ENCODE data around the gene TRAP1. TPM values are rescaled to one million over a fixed set of nuclear protein-coding genes. Genes with fewer than 3 reads are reported as not detected.
A peak's percentile ranks its signal among the peaks of the same experiment; 100 is the strongest.
"Not testable (repeated sequence)": the region's sequence is repeated elsewhere in the genome, so short reads cannot be mapped to it uniquely, and the experiment has no call there.

Gene TRAP1
- total and polyA plus RNA-seq, 12 donors, result 59.8 to 113 (median 87.9) TPM

- H3K4me1 ChIP-seq (replicated peaks in 1 of 2), result no peaks in the 10 kb centered on the region
- no peaks in the 10 kb centered on the region for H3K27me3 ChIP-seq
- no peak overlapping the region for H3K4me3 ChIP-seq
- intact Hi-C loops (cut with DNase I), result no loop called here
- DNase-seq, result no peak
- peaks cover 0 to 62% of the 10 kb centered on the region in 2 donors for H3K36me3 ChIP-seq (replicated peaks in 1 of 2)
- no peak overlapping the region for H3K27ac ChIP-seq
- WGBS, 4 donors, result 89 to 94% (median 91%) methylated on average over 11 to 12 of the region's 12 CpGs
- no peak for TF ChIP-seq POLR2A (IDR thresholded peaks at IDR 0.05)
- no peak for TF ChIP-seq CTCF (IDR thresholded peaks at IDR 0.05)
- no peaks in the 10 kb centered on the region for H3K9me3 ChIP-seq (replicated peaks in 1 of 3)
Observed at GRCh38 chr16:3661311-3661710, 56.0 kb downstream of the TRAP1 start.

GRCh38 chr16:3659251-3659650, 58.1 kb downstream of the TRAP1 start:
- 79 to 85% (median 84%) methylated on average over 3 of the region's 3 CpGs for WGBS, 4 donors
- H3K4me1 ChIP-seq (replicated peaks in 1 of 2), result peaks cover 0 to 6% of the 10 kb centered on the region in 2 donors

GRCh38 chr16:3656491-3657468, 60.5 kb downstream of the TRAP1 start:
- Histone ChIP-seq H3K9me3 (replicated peaks in 1 of 3) (no peaks in the 10 kb centered on the region), H3K4me1 (replicated peaks in 1 of 2) (peaks cover 0 to 7% of the 10 kb centered on the region in 2 donors), H3K4me3 (no peak overlapping the region), H3K27ac (peak overlapping the region in 1 of 5 donors; percentile 22), H3K36me3 (replicated peaks in 1 of 2) (peaks cover 0 to 56% of the 10 kb centered on the region in 2 donors), H3K27me3 (no peaks in the 10 kb centered on the region)
- intact Hi-C loops (cut with DNase I), result no loop called here
- WGBS, 4 donors, result 72 to 86% (median 83%) methylated on average over 8 to 41 of the region's 42 CpGs
- TF ChIP-seq POLR2A (IDR thresholded peaks at IDR 0.05) (no peak), CTCF (IDR thresholded peaks at IDR 0.05) (no peak)
- DNase-seq, result peak in 5 of 7 donors; percentile 57 to 75 (median 61)

More at GRCh38 chr16:3659251-3659650, 58.1 kb downstream of the TRAP1 start:
- Histone ChIP-seq H3K36me3 (replicated peaks in 1 of 2) (peaks cover 0 to 73% of the 10 kb centered on the region in 2 donors), H3K27me3 (no peaks in the 10 kb centered on the region), H3K27ac (no peak overlapping the region), H3K9me3 (replicated peaks in 1 of 3) (no peaks in the 10 kb centered on the region), H3K4me3 (no peak overlapping the region)
- TF ChIP-seq CTCF (IDR thresholded peaks at IDR 0.05) (no peak), POLR2A (IDR thresholded peaks at IDR 0.05) (no peak)
- intact Hi-C loops (cut with DNase I), result no loop called here
- DNase-seq, result no peak

GRCh38 chr16:3656160-3656490, 61.2 kb downstream of the TRAP1 start:
- DNase-seq; H3K27me3 ChIP-seq; H3K4me3 ChIP-seq; H3K27ac ChIP-seq; H3K4me1 ChIP-seq (replicated peaks in 1 of 2); intact Hi-C loops (cut with DNase I); H3K9me3 ChIP-seq (replicated peaks in 1 of 3): not testable (repeated sequence)
- H3K36me3 ChIP-seq (replicated peaks in 1 of 2), result peaks cover 0 to 55% of the 10 kb centered on the region in 2 donors
- WGBS, 4 donors, result 74 to 95% (median 86%) methylated on average over 1 to 6 of the region's 10 CpGs

Data from adrenal gland (tissue), 12 donors.